Medulla oblongata (tissue), 1 donor: ENCODE data around the gene EFHD1.
"Not testable (repeated sequence)": the region's sequence is repeated elsewhere in the genome, so short reads cannot be mapped to it uniquely, and the experiment has no call there.

ENCODE experiments used
- DNase-seq: peaks from one replicate; pipeline ENCODE4 v3.0.0-alpha.2; 2015; ENCODE audit errors: extremely low spot score

EFHD1 gene

GRCh38 chr2:232693344-232693743 is 59.9 kb downstream of the EFHD1 start:
- DNase-seq: no peak

GRCh38 chr2:232696609-232697058 is 63.2 kb downstream of the EFHD1 start:
- DNase-seq: no peak

GRCh38 chr2:232697059-232697806 is 63.8 kb downstream of the EFHD1 start, which contains the start of gene GIGYF2:
GIGYF2 (plus strand) TSS chr2:232697331; CDS start chr2:232735198, 37,867 bp downstream.
- DNase-seq: peak; percentile 97

- DNase-seq: no peak
Observed at GRCh38 chr2:232697807-232698110, 64.4 kb downstream of the EFHD1 start.

GRCh38 chr2:232698556-232699091 is 65.2 kb downstream of the EFHD1 start:
- DNase-seq: no peak

- DNase-seq: no peak
Observed at GRCh38 chr2:232699110-232699509, 65.7 kb downstream of the EFHD1 start.

- DNase-seq: no peak
Observed at GRCh38 chr2:232700154-232700553, 66.8 kb downstream of the EFHD1 start.

- DNase-seq: no peak
Observed at GRCh38 chr2:232707076-232707475, 73.7 kb downstream of the EFHD1 start.

GRCh38 chr2:232713505-232713904 is 80.1 kb downstream of the EFHD1 start:
- DNase-seq: no peak

GRCh38 chr2:232714969-232715368 is 81.6 kb downstream of the EFHD1 start:
- no peak for DNase-seq

- not testable (repeated sequence) for DNase-seq
Observed at GRCh38 chr2:232720056-232720455, 86.7 kb downstream of the EFHD1 start.

- no peak for DNase-seq
Observed at GRCh38 chr2:232721261-232721660, 87.9 kb downstream of the EFHD1 start.

- DNase-seq: no peak
Observed at GRCh38 chr2:232721882-232722281, 88.5 kb downstream of the EFHD1 start.

GRCh38 chr2:232723027-232723426 is 89.6 kb downstream of the EFHD1 start:
- no peak for DNase-seq

- no peak for DNase-seq
Observed at GRCh38 chr2:232728785-232729184, 95.4 kb downstream of the EFHD1 start.

GRCh38 chr2:232731470-232731869 is 98.1 kb downstream of the EFHD1 start:
- DNase-seq: no peak
